NT2/D1 (cell line): ENCODE results near the gene GCM1.

ENCODE experiments used
- SUZ12 ChIP-seq: IDR thresholded peaks from 2 replicates; pipeline ENCODE4 v1.6.1; 2011; ENCODE audit not compliant: insufficient read length, insufficient read depth; ENCODE audit errors: extremely low read depth
- ZNF274 ChIP-seq: IDR thresholded peaks from 2 replicates; pipeline ENCODE4 v1.6.1; 2011; ENCODE audit warnings: mild to moderate bottlenecking, low read depth, low read length

DNA sequence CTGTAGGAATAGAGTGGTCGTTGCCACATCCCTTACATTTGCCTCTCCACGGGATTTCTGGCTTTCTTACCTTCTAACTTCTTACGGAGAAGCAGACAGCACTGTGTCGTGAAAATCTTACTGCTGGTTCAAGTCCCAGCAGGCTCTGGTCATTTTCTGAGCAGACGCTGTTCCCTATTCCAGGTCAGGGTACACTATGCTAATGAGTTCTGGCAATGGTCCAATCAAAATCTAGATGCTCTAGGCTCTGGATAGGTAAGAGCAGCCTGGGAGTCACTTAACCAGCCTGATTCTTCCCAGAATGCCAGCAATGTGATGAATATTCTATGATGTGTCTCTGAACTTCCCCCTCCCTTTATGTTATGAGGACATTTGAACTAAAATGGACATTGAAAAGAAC lies at the start of gene GCM1:
- TF ChIP-seq ZNF274 (no peak), SUZ12 (no peak)
